Activated T-helper 2 cell treated with anti-CD3 and anti-CD28 coated beads, Interferon-gamma antibody, Interleukin-2, Interleukin-4, amounts not matched to agents 10 μg/mL and 5 μg/mL and 100 μg/mL, durations not matched to agents 14 hours and 24 hours and 36 hours (primary cell): ENCODE results near the gene PRSS21. TPM values are rescaled to one million over a fixed set of nuclear protein-coding genes. Genes with fewer than 3 reads are reported as not detected.

Experiments used
- DNase-seq: peaks from one replicate; pipeline ENCODE4 v3.0.0; 2021; ENCODE audit warnings: low spot score
- H3K27ac Mint-ChIP-seq: one replicate; pipeline ENCODE4 v1.8.0; 2021; ENCODE audit warnings: mixed read lengths
- H3K27me3 Mint-ChIP-seq: one replicate; pipeline ENCODE4 v1.8.0; 2021; ENCODE audit warnings: low read depth, mixed read lengths
- H3K36me3 Mint-ChIP-seq: one replicate; pipeline ENCODE4 v1.8.0; 2021; ENCODE audit warnings: low read depth, mixed read lengths
- H3K4me1 Mint-ChIP-seq: one replicate; pipeline ENCODE4 v1.8.0; 2021; ENCODE audit warnings: low read depth, mixed read lengths
- H3K4me3 Mint-ChIP-seq: one replicate; pipeline ENCODE4 v1.8.0; 2021; ENCODE audit warnings: low read depth, mild to moderate bottlenecking, moderate library complexity, mixed read lengths
- H3K9me3 Mint-ChIP-seq: one replicate; pipeline ENCODE4 v1.8.0; 2021; ENCODE audit warnings: mixed read lengths
- intact Hi-C: fragments of 100-400 bp; cut with micrococcal nuclease; formaldehyde crosslinking; loops from one replicate; pipeline ENCODE4 v1.15.1; 2023
- total RNA-seq: library from RNA; stranded (reverse); gene quantifications from 2 replicates; pipeline ENCODE4 v1.2.3, GENCODE V29; 2022

The PRSS21 gene
- total RNA-seq, 1 donor from 2014 or later: 11.5 TPM

DNA sequence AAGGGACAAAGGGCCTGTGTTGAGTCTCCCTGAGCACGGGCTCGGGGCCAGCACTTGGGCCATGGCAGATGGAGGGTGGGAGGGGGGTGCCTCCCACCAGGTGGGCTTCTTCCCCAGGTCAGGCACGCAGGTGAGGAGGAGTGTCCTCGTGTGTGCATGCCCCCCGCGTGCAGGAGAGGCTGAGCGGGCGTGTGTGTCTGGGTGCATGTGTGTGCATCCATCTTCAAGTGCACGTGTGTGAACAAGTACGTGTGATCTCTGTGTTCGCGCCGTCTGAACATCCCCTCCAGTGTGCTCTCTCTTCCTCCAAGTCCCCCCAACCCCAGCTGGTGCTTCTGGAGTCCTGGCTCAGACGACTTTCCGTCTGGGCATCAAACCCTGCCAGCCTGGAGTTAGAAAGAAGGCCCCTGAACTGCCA lies 10.3 kb downstream of the PRSS21 start:
- Mint-ChIP-seq H3K4me1 (no peaks in the 10 kb centered on the region), H3K36me3 (no peaks in the 10 kb centered on the region), H3K27me3 (no peaks in the 10 kb centered on the region), H3K4me3 (no peak overlapping the region), H3K9me3 (no peaks in the 10 kb centered on the region), H3K27ac (no peak overlapping the region)
- intact Hi-C loops: no loop called here
- no peak for DNase-seq

DNA sequence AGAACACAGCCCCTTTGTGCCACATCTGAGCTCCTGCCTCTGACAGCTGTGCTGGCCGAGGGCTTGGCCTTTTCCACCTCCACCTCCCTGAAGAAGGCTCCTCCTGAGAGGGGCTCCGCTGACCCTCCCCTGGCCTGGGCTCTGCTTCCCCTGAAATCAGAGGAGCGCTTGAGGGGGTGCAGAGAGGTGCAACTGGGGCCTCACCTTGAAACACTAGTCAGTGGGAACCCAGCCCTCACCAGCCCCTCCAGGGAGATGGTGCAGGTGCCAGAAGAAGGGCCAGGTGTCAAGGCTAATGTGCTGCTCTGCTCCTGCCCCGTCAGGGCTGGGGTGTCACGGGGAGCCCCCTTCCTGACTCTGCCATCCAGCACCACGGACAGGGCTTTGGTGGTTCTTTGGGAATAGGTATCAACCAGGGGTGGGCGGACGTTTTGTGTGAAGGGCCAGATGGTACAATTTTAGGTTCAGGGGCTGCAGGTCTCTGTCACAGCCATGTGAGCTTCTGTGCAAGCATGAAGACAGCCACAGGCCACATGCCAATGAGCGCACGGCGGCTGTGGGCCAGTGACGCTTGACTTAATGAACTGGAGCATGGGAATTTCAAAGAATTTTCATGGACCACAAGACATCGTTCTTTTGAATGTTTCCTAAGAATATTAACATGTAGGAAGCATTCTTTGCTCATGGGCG lies 10.9 kb downstream of the PRSS21 start:
- Mint-ChIP-seq H3K27me3 (peaks cover 2% of the 10 kb centered on the region), H3K9me3 (no peaks in the 10 kb centered on the region), H3K36me3 (no peaks in the 10 kb centered on the region), H3K27ac (no peak overlapping the region), H3K4me3 (no peak overlapping the region), H3K4me1 (no peaks in the 10 kb centered on the region)
- intact Hi-C loops: no loop called here
- no peak for DNase-seq

DNA sequence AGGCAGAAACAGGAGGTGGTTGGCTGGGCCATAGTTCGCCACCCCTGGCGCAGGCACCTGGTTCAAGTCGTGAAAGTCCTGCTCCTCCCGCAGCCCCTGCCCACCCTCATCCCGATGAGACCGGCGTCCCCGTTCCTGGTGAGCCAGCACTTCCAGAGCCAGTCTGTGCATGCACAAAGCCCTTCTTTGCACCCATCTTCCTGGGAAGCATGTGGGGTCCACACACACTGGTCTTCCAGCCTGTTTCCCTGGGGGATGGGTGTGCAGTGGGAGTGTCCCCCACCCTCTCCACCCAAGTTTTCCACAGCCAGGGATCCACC lies 11.4 kb downstream of the PRSS21 start:
- Mint-ChIP-seq H3K4me1 (no peaks in the 10 kb centered on the region), H3K27me3 (peaks cover 2% of the 10 kb centered on the region), H3K36me3 (no peaks in the 10 kb centered on the region), H3K4me3 (no peak overlapping the region), H3K27ac (no peak overlapping the region), H3K9me3 (no peaks in the 10 kb centered on the region)
- intact Hi-C loops: no loop called here
- DNase-seq: no peak

DNA sequence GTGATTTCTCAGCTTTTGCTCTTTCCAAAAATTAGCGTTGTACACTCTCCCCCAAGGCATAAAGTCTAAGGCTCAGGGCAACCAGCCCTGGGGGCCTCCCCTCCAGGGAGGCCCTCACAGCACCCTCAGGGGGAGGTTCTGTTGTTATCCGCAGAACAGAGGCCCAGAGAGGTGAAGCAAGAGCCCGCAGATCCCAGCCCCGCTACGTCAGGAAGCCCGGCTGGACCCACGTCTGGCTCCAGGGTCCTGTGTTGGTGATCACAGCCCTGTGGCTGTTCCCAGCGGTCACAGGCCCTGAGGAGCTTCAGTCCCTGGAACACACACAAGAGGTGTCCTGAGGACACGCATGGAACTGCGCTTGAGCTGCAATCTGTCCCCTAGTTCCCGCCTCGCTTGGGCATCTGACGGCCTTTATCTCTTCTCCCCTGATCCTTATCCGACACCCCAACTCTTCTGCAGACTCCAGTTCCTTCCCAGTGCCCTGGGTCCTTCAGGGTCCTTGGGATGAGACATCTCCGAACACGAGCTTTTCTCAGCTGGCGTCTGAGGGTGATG lies 11.9 kb downstream of the PRSS21 start:
- Mint-ChIP-seq H3K36me3 (no peaks in the 10 kb centered on the region), H3K27ac (no peak overlapping the region), H3K4me3 (no peak overlapping the region)

DNA sequence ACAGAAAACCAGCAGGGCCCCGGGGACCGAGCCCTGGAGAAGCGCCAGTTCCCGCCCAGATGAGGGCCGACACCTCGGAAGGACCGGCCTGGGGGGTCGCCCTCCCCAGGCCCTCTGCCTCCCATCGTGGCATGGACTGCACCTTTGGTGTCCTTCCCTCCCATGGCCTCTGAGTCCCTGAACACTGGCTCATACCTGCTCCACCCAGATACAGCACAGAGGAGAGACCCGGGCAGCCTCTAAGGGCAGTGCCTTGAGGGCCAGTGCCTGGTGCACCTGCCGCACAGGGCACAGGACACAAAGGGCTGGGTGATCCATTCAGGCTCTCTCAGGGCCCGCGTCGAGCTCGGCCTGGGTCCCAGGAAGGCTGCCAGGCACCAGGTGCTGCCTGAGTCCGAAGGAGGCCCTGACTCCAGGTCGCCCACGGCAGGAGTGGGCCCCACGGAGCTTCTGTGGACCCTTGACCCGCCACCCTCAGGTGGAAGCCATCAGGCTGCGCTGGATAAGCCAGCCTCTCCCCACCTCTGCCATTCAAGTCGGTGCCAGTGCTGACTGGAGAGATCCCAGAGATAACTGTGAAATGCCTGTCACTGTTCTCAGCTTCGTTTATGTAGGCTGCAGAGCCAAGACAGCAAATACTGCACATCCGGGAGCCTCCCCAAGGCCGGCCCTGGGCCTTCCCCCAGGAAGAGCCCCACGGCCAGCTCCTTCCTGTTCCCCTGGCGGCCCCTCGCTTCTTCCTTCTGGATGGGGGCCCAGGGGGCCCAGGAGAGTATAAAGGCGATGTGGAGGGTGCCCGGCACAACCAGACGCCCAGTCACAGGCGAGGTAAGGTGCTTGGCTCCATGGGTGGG lies 12.7 kb downstream of the PRSS21 start, which contains the start of gene ZG16B:
TSS of gene ZG16B (plus strand) at position 803 of the 854 bp plus-strand sequence. CDS start 139 bp downstream, outside the sequence.
- peak within 1 kb of the TSS; percentile 37 for H3K4me3 Mint-ChIP-seq
- intact Hi-C loops: no loop called here

More for the DNA sequence above, 11.9 kb downstream of the PRSS21 start:
- Mint-ChIP-seq H3K9me3 (no peaks in the 10 kb centered on the region), H3K27me3 (peaks cover 2% of the 10 kb centered on the region), H3K4me1 (no peaks in the 10 kb centered on the region)
- no peak for DNase-seq
- intact Hi-C loops: no loop called here

DNA sequence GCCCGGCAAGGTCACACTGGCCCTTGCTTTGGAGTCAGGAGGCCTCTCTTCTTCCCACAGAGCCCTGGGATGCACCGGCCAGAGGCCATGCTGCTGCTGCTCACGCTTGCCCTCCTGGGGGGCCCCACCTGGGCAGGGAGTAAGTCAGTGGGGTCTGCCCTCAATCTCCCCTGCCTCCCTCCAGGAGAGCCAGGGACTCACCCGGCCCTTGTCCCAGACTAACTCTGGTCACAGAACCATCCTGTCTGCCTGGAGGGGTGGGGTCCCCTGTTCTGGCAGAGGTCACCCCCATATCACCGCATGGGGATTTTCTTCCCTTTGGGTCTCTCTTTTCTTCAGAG lies 13.3 kb downstream of the PRSS21 start:
- intact Hi-C loops: no loop called here
- H3K27ac Mint-ChIP-seq: no peak overlapping the region
- H3K4me3 Mint-ChIP-seq: peak overlapping the region; percentile 37
- H3K36me3 Mint-ChIP-seq: no peaks in the 10 kb centered on the region
- H3K9me3 Mint-ChIP-seq: no peaks in the 10 kb centered on the region
- peaks cover 5% of the 10 kb centered on the region for H3K27me3 Mint-ChIP-seq
- H3K4me1 Mint-ChIP-seq: no peaks in the 10 kb centered on the region
- DNase-seq: no peak

More for the DNA sequence above, 12.7 kb downstream of the PRSS21 start, which contains the start of gene ZG16B:
- Mint-ChIP-seq H3K27me3 (peaks cover 4% of the 10 kb centered on the region), H3K27ac (no peak within 1 kb of the TSS), H3K36me3 (no peaks in the 10 kb centered on the region), H3K4me1 (no peaks in the 10 kb centered on the region), H3K9me3 (no peaks in the 10 kb centered on the region)
- no peak for DNase-seq

DNA sequence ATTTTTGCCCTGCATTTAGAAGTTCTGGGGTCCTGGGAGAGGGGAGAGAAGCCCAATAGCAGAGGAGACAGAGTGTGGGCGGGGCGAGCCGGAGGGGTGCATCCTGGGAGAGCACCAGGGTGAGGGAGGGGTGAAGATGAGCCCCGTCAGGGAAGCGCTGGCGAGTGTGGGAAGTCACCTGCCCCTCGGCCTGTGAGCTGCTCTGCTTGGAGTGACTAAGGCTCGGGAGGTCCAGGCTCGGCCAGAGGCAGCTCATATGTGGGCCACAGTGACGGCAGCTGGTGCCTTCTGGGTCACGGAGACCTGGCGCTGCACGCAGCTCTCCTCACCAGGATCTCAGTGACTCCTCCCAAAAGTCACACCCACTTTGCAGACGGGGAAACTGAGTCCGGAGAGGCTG lies 14.2 kb downstream of the PRSS21 start:
- intact Hi-C loops: no loop called here
- Mint-ChIP-seq H3K4me3 (no peak overlapping the region), H3K27ac (no peak overlapping the region), H3K36me3 (no peaks in the 10 kb centered on the region), H3K27me3 (peaks cover 5% of the 10 kb centered on the region), H3K9me3 (no peaks in the 10 kb centered on the region), H3K4me1 (no peaks in the 10 kb centered on the region)
- DNase-seq: no peak

DNA sequence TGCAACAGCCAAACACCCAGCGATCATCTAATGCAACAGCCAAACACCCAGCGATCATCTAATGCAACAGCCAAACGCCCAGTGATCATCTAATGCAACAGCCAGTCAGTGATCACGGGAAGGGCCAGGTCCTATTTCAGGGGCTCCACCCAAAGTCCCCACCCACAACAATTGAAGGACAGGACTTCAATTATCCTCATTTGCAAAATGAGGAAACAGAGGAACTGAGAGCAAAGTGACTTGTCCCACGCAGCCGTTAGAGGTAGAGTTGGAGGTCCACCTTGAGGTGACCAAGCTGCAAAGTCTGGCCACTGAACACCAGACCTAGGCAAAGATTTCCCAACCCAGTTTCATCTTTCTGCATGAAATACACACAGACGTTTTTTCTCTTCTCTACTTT lies 16.7 kb downstream of the PRSS21 start:
- Mint-ChIP-seq H3K4me3 (no peak overlapping the region), H3K27me3 (peaks cover 5% of the 10 kb centered on the region), H3K9me3 (no peaks in the 10 kb centered on the region), H3K36me3 (no peaks in the 10 kb centered on the region), H3K27ac (no peak overlapping the region), H3K4me1 (peaks cover 4% of the 10 kb centered on the region)
- DNase-seq: no peak
- intact Hi-C loops: no loop called here

DNA sequence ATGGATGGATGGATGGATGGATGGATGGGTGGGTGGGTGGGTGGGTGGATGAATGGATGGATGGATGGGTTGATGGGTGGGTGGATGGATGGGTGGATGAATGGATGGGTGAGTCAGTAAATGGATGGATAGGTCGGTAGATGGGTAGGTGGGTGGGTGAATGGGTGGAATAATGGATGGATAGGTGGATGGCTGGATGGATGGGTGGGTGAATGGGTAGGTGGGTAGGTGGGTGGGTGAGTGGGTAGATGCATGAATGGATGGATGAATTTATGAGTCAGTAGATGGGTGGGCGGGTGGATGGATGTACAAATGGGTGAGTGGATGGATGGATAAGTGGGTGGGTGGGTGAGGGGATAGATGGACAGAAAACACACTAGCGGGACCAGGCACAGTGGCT lies 17.9 kb downstream of the PRSS21 start:
- peaks cover 8% of the 10 kb centered on the region for H3K4me1 Mint-ChIP-seq
- intact Hi-C loops: no loop called here
- H3K9me3 Mint-ChIP-seq: no peaks in the 10 kb centered on the region
- no peak overlapping the region for H3K27ac Mint-ChIP-seq
- DNase-seq: no peak
- no peaks in the 10 kb centered on the region for H3K36me3 Mint-ChIP-seq
- H3K4me3 Mint-ChIP-seq: no peak overlapping the region
- peaks cover 5% of the 10 kb centered on the region for H3K27me3 Mint-ChIP-seq

DNA sequence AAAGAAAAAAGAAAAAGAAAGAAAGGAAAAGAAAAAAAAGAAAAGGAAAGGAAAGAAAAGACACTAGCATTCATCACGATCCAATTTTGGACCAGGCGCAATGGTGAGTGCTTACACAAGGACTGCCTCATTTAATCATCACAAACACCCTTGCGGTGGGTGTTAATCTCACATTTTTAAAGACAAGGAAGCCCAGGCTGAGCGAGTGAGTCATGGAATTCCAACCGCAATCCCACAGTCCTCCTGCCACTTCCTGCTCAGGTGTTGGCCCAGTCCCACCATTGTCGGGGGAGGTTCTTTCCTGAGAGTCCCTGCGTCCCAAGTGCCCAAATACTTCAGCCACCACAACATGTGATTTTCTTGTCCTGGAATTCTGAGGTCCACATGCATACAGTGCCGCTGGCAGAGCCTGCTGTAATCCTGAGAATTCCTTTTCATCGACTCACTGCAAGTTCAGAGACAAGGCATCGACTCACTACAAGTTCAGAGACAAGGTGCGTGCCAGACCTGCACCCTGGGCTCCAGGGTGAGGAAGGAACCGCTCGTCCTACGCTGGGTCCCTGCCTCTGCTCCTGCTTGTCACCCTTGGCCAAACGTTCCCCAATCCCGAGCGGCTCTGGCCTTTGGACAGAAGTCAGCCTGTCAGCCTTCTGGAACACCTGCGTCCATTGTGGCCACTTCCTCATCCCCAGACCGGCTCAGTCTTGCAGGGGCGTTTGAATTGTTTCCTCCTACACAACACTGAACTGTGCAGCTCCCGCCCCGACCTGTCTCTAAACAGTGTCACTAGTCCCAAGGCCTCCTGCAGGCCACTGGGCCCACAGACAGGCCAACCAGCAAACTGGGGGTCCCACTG lies 18.8 kb downstream of the PRSS21 start:
- H3K27ac Mint-ChIP-seq: no peak overlapping the region
- H3K27me3 Mint-ChIP-seq: peaks cover 5% of the 10 kb centered on the region
- peaks cover 8% of the 10 kb centered on the region for H3K4me1 Mint-ChIP-seq

DNA sequence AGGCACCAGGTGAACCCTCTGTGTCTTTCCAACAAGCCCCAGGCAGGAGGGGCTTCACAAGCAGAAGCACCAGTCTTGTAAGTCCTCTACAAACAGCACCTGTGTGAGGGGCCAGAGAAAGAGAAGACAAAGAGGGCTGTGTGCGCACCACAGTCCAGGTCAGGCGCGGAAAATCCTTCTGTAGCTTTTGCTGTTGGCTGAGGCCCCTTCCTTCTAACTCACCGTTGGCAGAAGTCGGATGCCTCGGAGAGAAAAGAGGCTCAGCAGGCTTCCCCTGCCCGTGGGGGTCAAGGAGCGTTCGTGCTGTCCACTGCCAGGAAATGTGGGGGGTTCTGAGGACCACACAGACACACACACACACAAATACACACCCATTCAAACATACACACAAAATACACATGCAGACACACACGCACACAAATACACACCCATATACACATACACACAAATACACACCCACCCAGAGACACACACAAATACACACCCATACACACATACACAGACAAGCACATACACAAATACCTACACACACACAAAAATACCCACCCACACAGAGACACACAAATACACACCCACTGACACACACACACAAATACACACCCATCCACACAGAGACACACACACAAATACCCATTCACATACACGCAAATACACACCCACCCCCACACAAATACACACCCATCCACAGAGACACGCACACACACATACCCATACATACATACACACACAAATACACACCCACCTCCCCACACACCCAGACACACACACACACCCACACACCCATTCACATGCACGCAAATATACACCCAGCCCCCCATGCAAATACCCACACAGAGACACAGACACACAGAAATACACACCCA lies 19.8 kb downstream of the PRSS21 start:
- no peak for DNase-seq
- H3K27me3 Mint-ChIP-seq: peaks cover 5% of the 10 kb centered on the region
- H3K9me3 Mint-ChIP-seq: no peaks in the 10 kb centered on the region
- no peaks in the 10 kb centered on the region for H3K36me3 Mint-ChIP-seq
- intact Hi-C loops: no loop called here
- no peak overlapping the region for H3K27ac Mint-ChIP-seq
- no peak overlapping the region for H3K4me3 Mint-ChIP-seq
- H3K4me1 Mint-ChIP-seq: peaks cover 10% of the 10 kb centered on the region

More for the DNA sequence above, 18.8 kb downstream of the PRSS21 start:
- intact Hi-C loops: no loop called here
- Mint-ChIP-seq H3K36me3 (no peaks in the 10 kb centered on the region), H3K9me3 (no peaks in the 10 kb centered on the region), H3K4me3 (no peak overlapping the region)
- no peak for DNase-seq

DNA sequence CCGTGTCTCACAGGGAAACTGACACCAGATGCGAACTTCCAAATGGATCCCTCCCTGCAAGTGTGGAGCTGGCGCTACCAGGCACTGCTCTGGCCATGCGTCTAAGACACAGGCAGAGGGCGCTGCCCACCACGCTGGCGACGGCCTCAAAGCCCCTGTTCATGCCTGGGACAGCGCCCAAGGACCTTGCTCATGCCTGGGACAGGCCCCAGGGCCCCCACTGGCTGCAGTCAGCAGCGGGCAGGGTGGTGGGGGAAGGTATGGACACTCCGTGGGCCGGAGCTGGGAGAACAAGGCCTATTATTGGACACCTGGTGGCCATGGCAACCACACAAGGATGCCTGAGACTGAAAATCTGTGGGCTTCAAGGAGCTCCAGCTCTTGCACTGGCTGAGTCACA lies 21.9 kb downstream of the PRSS21 start:
- intact Hi-C loops: loop anchor here (1.0 kb wide), 1 partner anchor 29 kb away; no protein-coding TSS in a partner anchor
- Mint-ChIP-seq H3K27me3 (peaks cover 3% of the 10 kb centered on the region), H3K36me3 (no peaks in the 10 kb centered on the region), H3K9me3 (peaks cover 3% of the 10 kb centered on the region), H3K4me1 (peaks cover 20% of the 10 kb centered on the region), H3K4me3 (no peak overlapping the region), H3K27ac (no peak overlapping the region)
- DNase-seq: peak; percentile 48
